Ovary (tissue), 9 donors: ENCODE measurements around the gene DMRTB1. TPM values are rescaled to one million over a fixed set of nuclear protein-coding genes. Genes with fewer than 3 reads are reported as not detected.

ENCODE experiments used
- DNase-seq, 5 donors: peaks; one replicate each; pipeline ENCODE4 v3.0.0-alpha.2; 2019 to 2020
- H3K27ac ChIP-seq, 2 donors: fragments of 200-600 bp; one replicate each; pipeline versions ENCODE4 v1.5.1 to v1.8.0; 2019 to 2022
- H3K27me3 ChIP-seq: fragments of 200-600 bp; one replicate; pipeline ENCODE4 v1.8.0; 2022
- H3K36me3 ChIP-seq: fragments of 200-600 bp; sonication (generic); one replicate; pipeline ENCODE4 v1.5.1; 2019
- H3K4me1 ChIP-seq: one replicate; pipeline ENCODE4 v1.8.1; 2013; ENCODE audit warnings: mild to moderate bottlenecking, moderate library complexity; ENCODE audit not compliant: insufficient read depth
- H3K4me3 ChIP-seq: fragments of 200-600 bp; sonication (generic); one replicate; pipeline ENCODE4 v1.5.1; 2017
- H3K9me3 ChIP-seq, 2 donors: fragments of 200-600 bp in 1 of 2; sonication (generic) in 1 of 2; one replicate each; pipeline versions ENCODE4 v1.5.1 to v1.8.1; 2013 to 2019; ENCODE audit warnings: mild to moderate bottlenecking in 1 of 2, moderate library complexity in 1 of 2
- EP300 ChIP-seq: sonication (generic); formaldehyde crosslinking; IDR thresholded peaks from one replicate; pipeline ENCODE4 v1.6.1; 2017; ENCODE audit warnings: antibody characterized with exemption
- POLR2A ChIP-seq: fragments of 450-650 bp; IDR thresholded peaks from one replicate; pipeline ENCODE4 v1.6.1; 2017; ENCODE audit warnings: antibody characterized with exemption, mild to moderate bottlenecking, moderate library complexity
- WGBS, 3 donors: extraction: QIAGEN DNeasy Blood & Tissue Kit in 1 of 3; methylation state at CpG; one replicate each; pipeline versions ENCODE4 v1.1.5 to v1.1.7; 2013 to 2017; 5-methylcytosine and 5-hydroxymethylcytosine counted together
- intact Hi-C, 4 donors: fragments of 100-400 bp; cut with DNase I; formaldehyde crosslinking; loops; one replicate each; pipeline versions ENCODE4 v1.11.0 to v1.15.1; 2022 to 2023
- polyA plus RNA-seq, 2 donors: library from polyadenylated mRNA; stranded (reverse); fragments of 200-250 nt in 1 of 2; fragments of 350-450 nt in 1 of 2; fragmentation: Illumina TruSeq in 1 of 2; extraction: RNeasy Lipid Tissue Mini Kit (QIAGEN cat#74804) in 1 of 2; gene quantifications; one replicate each; pipeline ENCODE4 v1.2.3, GENCODE V29; 2013 to 2014
- total RNA-seq, 7 donors: library from RNA; depleted of rRNA in 2 of 7; stranded (reverse); fragments of >200 nt in 2 of 7; fragmentation: NEBNext Ultra II Directional in 3 of 7; extraction: Animal tissue kit (Norgen Biotek cat#: 25700) in 3 of 7; gene quantifications; one replicate each; pipeline versions ENCODE4 v1.1.0 to v1.2.4, GENCODE V29; 2016 to 2023
- TF ChIP-seq, protein P1 (sequence below), 3 donors: fragments of 450-650 bp in 2 of 3; fragments of 200-600 bp in 1 of 3; IDR thresholded peaks; one replicate each; pipeline versions ENCODE4 v1.5.1 to v1.8.0; 2016 to 2022; ENCODE audit warnings: antibody characterized with exemption in 3 of 3, mild to moderate bottlenecking in 1 of 3
- donor health status: DM: no; HTN: no; CAD: no; lungs with moderate emphysema.
- donor health status: DM: no; HTN: no; CAD: no.
- donor health status: Bipolar disorder and iron deficiency.
- donor health status: DM: yes; HTN: yes; CAD: no.
- donor health status: DM: no; HTN: no; CAD: no.
- donor health status: DM: yes; HTN: yes; CAD: no.

The DMRTB1 gene
- total and polyA plus RNA-seq, 9 donors: 0.06 TPM; not detected in 8

DNA sequence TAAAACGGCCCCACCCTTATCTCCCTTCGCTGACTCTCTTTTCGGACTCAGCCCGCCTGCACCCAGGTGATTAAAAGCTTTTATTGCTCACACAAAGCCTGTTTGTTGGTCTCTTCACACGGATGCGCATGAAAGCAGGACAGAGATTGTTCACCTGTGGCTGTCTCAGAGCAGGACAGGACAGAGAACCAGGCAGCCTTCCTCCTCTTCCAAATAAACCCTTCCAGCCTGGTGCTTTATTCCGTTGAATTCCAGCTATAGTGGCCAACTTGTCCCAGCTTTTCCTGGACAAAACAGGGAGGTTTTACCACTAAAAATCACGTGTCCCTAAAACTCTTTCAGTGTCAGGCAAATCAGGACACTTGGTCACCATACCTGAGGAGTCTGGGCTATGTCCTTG lies 9.5 kb upstream of the DMRTB1 start:
- H3K4me1 ChIP-seq: no peaks in the 10 kb centered on the region
- no peaks in the 10 kb centered on the region for H3K27me3 ChIP-seq
- no peaks in the 10 kb centered on the region for H3K9me3 ChIP-seq
- TF ChIP-seq, protein P1, sequence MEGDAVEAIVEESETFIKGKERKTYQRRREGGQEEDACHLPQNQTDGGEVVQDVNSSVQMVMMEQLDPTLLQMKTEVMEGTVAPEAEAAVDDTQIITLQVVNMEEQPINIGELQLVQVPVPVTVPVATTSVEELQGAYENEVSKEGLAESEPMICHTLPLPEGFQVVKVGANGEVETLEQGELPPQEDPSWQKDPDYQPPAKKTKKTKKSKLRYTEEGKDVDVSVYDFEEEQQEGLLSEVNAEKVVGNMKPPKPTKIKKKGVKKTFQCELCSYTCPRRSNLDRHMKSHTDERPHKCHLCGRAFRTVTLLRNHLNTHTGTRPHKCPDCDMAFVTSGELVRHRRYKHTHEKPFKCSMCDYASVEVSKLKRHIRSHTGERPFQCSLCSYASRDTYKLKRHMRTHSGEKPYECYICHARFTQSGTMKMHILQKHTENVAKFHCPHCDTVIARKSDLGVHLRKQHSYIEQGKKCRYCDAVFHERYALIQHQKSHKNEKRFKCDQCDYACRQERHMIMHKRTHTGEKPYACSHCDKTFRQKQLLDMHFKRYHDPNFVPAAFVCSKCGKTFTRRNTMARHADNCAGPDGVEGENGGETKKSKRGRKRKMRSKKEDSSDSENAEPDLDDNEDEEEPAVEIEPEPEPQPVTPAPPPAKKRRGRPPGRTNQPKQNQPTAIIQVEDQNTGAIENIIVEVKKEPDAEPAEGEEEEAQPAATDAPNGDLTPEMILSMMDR (IDR thresholded peaks at IDR 0.05): no peak
- no peak for TF ChIP-seq EP300
- TF ChIP-seq POLR2A: no peak
- no peaks in the 10 kb centered on the region for H3K36me3 ChIP-seq
- no peak overlapping the region for H3K4me3 ChIP-seq
- no peak for DNase-seq
- no peak overlapping the region for H3K27ac ChIP-seq
- intact Hi-C loops: no loop called here
- WGBS, 3 donors: 42 to 56% (median 52%) methylated on average over 8 of the region's 8 CpGs

DNA sequence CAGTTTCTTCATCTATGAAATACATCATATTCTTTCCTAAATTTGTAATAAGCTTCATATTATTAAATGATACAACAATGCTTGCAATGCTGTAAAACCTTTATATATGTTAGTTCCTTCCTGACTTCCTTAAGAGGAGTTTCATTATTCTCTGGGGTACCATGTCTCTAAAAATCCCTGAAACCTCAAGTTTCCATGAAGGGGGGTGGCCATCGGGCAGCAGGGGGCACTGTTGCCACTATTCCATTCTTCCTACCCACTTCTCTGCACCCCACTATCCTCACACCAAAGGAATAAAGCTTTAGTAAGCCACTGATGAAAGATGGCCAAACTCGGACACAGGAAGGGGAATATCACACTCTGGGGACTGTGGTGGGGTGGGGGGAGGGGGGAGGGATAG lies 9.0 kb upstream of the DMRTB1 start:
- intact Hi-C loops: no loop called here

DNA sequence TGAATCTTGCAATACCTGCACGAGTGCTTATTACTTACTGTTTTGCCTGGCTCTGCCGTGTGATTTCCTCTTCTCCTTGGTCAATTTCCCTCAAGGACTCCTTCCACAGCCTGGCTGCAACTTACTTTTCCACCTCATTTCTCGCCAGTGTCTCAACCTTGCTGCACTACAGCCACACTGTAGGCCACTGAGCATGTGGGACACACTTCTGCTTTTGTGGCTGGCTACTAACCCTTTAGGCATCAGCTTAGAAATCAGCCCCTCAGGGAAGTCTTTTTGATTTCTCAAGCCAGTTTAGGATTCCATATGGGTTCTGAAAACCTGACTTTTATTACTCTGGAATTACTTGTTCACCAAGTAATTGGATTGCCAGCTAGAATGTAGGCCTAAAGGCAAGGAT lies 5.2 kb upstream of the DMRTB1 start:
- no peak for DNase-seq
- Histone ChIP-seq H3K9me3 (no peaks in the 10 kb centered on the region), H3K4me3 (no peak overlapping the region), H3K4me1 (no peaks in the 10 kb centered on the region), H3K27ac (no peak overlapping the region), H3K36me3 (no peaks in the 10 kb centered on the region), H3K27me3 (no peaks in the 10 kb centered on the region)
- intact Hi-C loops: no loop called here
- TF ChIP-seq EP300 (no peak), POLR2A (no peak)
- TF ChIP-seq, protein P1 (IDR thresholded peaks at IDR 0.05): no peak
- WGBS, 3 donors: 85 to 87% (median 86%) methylated on average over 3 of the region's 3 CpGs

More for the DNA sequence above, 9.0 kb upstream of the DMRTB1 start:
- no peak overlapping the region for H3K27ac ChIP-seq
- no peak overlapping the region for H3K4me3 ChIP-seq
- no peaks in the 10 kb centered on the region for H3K27me3 ChIP-seq
- TF ChIP-seq, protein P1 (IDR thresholded peaks at IDR 0.05): no peak
- TF ChIP-seq EP300 (no peak), POLR2A (no peak)
- 25 to 38% (median 25%) methylated on average over 2 of the region's 2 CpGs for WGBS, 3 donors
- no peaks in the 10 kb centered on the region for H3K9me3 ChIP-seq
- H3K4me1 ChIP-seq: no peaks in the 10 kb centered on the region
- no peaks in the 10 kb centered on the region for H3K36me3 ChIP-seq
- DNase-seq: no peak

DNA sequence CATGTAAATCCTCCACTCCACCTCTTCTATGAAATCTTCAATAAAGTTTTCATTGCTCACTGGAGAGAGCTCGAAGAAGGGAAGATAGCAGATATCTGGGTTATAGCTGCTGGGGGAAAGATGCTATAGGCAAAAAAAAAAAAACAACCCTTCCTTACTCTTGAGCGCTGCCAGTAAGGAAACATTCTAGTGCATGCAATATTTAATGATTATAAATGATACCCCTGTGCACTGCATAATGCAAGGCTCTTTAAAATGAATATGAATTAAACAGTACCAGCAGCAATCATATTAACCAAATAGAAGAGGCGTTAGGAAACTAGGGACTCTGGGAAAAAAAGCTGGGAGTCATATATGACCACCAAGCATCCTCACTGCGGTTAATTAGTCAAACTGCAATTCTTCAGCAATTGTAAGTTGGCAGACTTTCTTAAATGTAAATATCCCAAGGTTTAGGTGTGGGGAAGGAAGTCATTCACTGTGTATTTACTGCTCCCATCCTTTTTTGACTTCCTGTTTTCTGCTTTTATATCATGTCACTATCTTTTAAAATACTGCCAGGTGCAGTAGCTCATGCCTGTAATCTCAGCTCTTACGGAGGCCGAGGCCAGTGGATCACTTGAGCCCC lies 3.7 kb upstream of the DMRTB1 start:
- H3K4me1 ChIP-seq: no peaks in the 10 kb centered on the region
- DNase-seq: no peak
- TF ChIP-seq, protein P1 (IDR thresholded peaks at IDR 0.05): no peak
- no peak for TF ChIP-seq EP300
- no peak for TF ChIP-seq POLR2A
- no peak overlapping the region for H3K27ac ChIP-seq
- no peaks in the 10 kb centered on the region for H3K36me3 ChIP-seq
- H3K9me3 ChIP-seq: no peaks in the 10 kb centered on the region
- H3K4me3 ChIP-seq: no peak overlapping the region
- WGBS, 3 donors: 63 to 68% (median 65%) methylated on average over 6 of the region's 6 CpGs
- intact Hi-C loops: no loop called here
- H3K27me3 ChIP-seq: no peaks in the 10 kb centered on the region
